Measurements from ENCODE around the gene KRTAP4-5. TPM values are rescaled to one million over a fixed set of nuclear protein-coding genes. Genes with fewer than 3 reads are reported as not detected.
"Not testable (repeated sequence)": the region's sequence is repeated elsewhere in the genome, so short reads cannot be mapped to it uniquely, and the experiment has no call there.

KRTAP4-5 gene
- polyA plus RNA-seq (2012; ENCODE audit: missing spikeins) = not detected

- DNase-seq (ENCODE audit: insufficient read length) (no peak), FAIRE-seq (no peak)
- TF ChIP-seq POLR2AphosphoS5 (IDR thresholded peaks at IDR 0.05; ENCODE audit: low read depth, low read length) = no peak
These were observed at the start of gene KRTAP4-5 for GRCh38 chr17:41149652-41149985. TSS of gene KRTAP4-5 (minus strand) at chr17:41149825. CDS start at chr17:41149767, 58 bp downstream.

- DNase-seq (ENCODE audit: insufficient read length) = no peak
- no peak for TF ChIP-seq POLR2A (IDR thresholded peaks at IDR 0.05; ENCODE audit: low read depth, low read length)
- no peak for TF ChIP-seq TAF1 (IDR thresholded peaks at IDR 0.05; ENCODE audit: borderline replicate concordance, low read depth, low read length)
- TF ChIP-seq POLR2AphosphoS5 (IDR thresholded peaks at IDR 0.05; ENCODE audit: low read depth, low read length) = no peak
- FAIRE-seq = no peak
These were observed 46.4 kb upstream of the KRTAP4-5 start for GRCh38 chr17:41196068-41196467.

- TF ChIP-seq TAF1 (IDR thresholded peaks at IDR 0.05; ENCODE audit: borderline replicate concordance, low read depth, low read length) (no peak), POLR2AphosphoS5 (IDR thresholded peaks at IDR 0.05; ENCODE audit: low read depth, low read length) (no peak), POLR2A (IDR thresholded peaks at IDR 0.05; ENCODE audit: low read depth, low read length) (no peak)
- DNase-seq (ENCODE audit: insufficient read length) = no peak
- FAIRE-seq = no peak
These were observed 40.7 kb upstream of the KRTAP4-5 start for GRCh38 chr17:41190328-41190727.

DNA sequence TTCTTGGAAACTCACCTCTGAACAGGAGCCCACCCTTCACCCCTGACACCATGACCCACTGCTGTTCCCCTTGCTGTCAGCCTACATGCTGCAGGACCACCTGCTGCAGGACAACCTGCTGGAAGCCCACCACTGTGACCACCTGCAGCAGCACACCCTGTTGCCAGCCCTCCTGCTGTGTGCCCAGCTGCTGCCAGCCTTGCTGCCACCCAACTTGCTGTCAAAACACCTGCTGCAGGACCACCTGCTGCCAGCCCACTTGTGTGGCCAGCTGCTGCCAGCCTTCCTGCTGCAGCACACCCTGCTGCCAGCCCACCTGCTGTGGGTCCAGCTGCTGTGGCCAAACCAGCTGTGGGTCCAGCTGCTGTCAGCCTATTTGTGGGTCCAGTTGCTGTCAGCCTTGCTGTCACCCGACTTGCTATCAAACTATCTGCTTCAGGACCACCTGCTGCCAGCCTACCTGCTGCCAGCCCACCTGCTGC is 40.3 kb upstream of the KRTAP4-5 start, which contains the start of gene KRTAP9-1:
TSS of gene KRTAP9-1 (plus strand) at position 51 of the 482 bp plus-strand sequence. CDS start at position 51, 0 bp downstream.
- FAIRE-seq; DNase-seq (ENCODE audit: insufficient read length): not testable (repeated sequence)

DNA sequence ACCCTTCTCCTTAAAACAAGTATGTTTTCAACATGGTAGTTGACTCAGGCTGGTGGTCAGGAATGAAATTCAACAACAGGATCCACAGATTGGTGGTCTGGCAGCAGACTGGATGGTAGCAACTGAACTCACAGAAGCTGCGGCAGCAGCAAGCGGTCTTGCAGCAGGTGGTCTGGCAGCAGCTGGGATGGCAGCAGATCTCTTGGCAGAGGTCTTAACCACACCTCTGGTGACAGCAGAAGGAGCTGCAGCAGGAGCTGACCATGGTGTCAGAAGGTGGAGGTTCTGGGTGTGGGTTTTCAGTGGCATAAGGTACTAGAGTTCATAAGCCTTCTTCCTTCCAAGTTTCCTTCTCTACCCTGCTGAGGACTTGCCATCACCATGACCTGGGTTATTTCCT is 37.2 kb upstream of the KRTAP4-5 start:
- TF ChIP-seq POLR2AphosphoS5 (IDR thresholded peaks at IDR 0.05; ENCODE audit: low read depth, low read length) = no peak
- no peak for TF ChIP-seq POLR2A (IDR thresholded peaks at IDR 0.05; ENCODE audit: low read depth, low read length)
- TF ChIP-seq TAF1 (IDR thresholded peaks at IDR 0.05; ENCODE audit: borderline replicate concordance, low read depth, low read length) = no peak
- DNase-seq (ENCODE audit: insufficient read length) = no peak
- no peak for FAIRE-seq

DNA sequence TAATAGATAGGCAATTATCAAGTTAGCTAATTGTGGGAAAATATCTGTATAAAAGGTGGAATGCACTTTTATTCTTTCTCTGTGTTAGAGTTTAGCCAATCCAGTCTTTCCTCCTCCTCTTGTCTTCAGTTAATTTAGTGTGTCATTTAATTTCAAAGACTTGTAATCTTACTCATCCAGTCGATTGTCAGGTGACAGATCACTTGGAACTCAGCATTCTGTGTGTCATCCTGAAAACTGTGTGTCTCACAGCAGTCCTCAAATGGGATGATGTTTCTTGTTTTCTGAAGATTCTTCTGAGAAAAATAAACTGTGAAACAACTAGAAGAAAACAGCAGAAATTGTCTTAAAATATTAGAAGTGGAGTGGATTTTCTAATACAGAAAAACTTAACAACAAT is 35.4 kb upstream of the KRTAP4-5 start:
- DNase-seq (ENCODE audit: insufficient read length) (no peak), FAIRE-seq (no peak)
- TF ChIP-seq TAF1 (IDR thresholded peaks at IDR 0.05; ENCODE audit: borderline replicate concordance, low read depth, low read length) = no peak
- no peak for TF ChIP-seq POLR2AphosphoS5 (IDR thresholded peaks at IDR 0.05; ENCODE audit: low read depth, low read length)

- FAIRE-seq = no peak
- TF ChIP-seq TAF1 (IDR thresholded peaks at IDR 0.05; ENCODE audit: borderline replicate concordance, low read depth, low read length) = no peak
- TF ChIP-seq POLR2A (IDR thresholded peaks at IDR 0.05; ENCODE audit: low read depth, low read length) = no peak
- no peak for TF ChIP-seq POLR2AphosphoS5 (IDR thresholded peaks at IDR 0.05; ENCODE audit: low read depth, low read length)
- DNase-seq (ENCODE audit: insufficient read length) = no peak
These were observed 34.9 kb upstream of the KRTAP4-5 start, which contains the start of gene KRTAP4-1 for GRCh38 chr17:41184480-41184961. TSS of gene KRTAP4-1 (minus strand) at chr17:41184911. CDS start at chr17:41184854, 57 bp downstream.

- DNase-seq (ENCODE audit: insufficient read length) (no peak), FAIRE-seq (no peak)
- TF ChIP-seq TAF1 (IDR thresholded peaks at IDR 0.05; ENCODE audit: borderline replicate concordance, low read depth, low read length) (no peak), POLR2A (IDR thresholded peaks at IDR 0.05; ENCODE audit: low read depth, low read length) (no peak), POLR2AphosphoS5 (IDR thresholded peaks at IDR 0.05; ENCODE audit: low read depth, low read length) (no peak)
These were observed 29.4 kb upstream of the KRTAP4-5 start for GRCh38 chr17:41178843-41179616.

DNA sequence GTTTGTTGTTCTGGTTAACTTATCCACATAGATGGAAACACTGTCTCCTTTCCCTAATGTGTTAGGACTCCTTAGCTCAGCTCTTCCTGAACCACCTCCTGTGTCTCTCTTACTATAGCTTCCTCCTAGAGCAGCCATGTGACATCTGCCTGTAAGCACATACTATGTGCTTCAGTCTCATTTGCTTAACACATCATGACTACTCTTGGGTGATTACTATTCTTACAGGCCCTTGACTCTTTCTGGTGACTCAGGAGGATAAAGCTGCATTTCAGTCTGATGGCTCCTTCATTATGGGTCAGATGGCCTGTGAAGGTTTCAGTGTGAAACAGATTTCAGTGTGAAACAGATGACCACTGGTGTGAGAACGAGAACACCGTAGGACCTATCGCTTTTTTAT is 28.7 kb upstream of the KRTAP4-5 start:
- TF ChIP-seq POLR2A (IDR thresholded peaks at IDR 0.05; ENCODE audit: low read depth, low read length) (no peak), POLR2AphosphoS5 (IDR thresholded peaks at IDR 0.05; ENCODE audit: low read depth, low read length) (no peak), TAF1 (IDR thresholded peaks at IDR 0.05; ENCODE audit: borderline replicate concordance, low read depth, low read length) (no peak)
- FAIRE-seq = no peak
- DNase-seq (ENCODE audit: insufficient read length) = no peak

GRCh38 chr17:41177727-41178271 is 28.2 kb upstream of the KRTAP4-5 start, which contains the start of gene KRTAP4-2:
TSS of gene KRTAP4-2 (minus strand) at chr17:41178221. CDS start at chr17:41178164, 57 bp downstream.
- no peak for DNase-seq (ENCODE audit: insufficient read length)
- FAIRE-seq = no peak

GRCh38 chr17:41176744-41177387 is 27.2 kb upstream of the KRTAP4-5 start:
- DNase-seq (ENCODE audit: insufficient read length) = no peak
- no peak for FAIRE-seq
- TF ChIP-seq TAF1 (IDR thresholded peaks at IDR 0.05; ENCODE audit: borderline replicate concordance, low read depth, low read length) = no peak
- TF ChIP-seq POLR2A (IDR thresholded peaks at IDR 0.05; ENCODE audit: low read depth, low read length) = no peak
- TF ChIP-seq POLR2AphosphoS5 (IDR thresholded peaks at IDR 0.05; ENCODE audit: low read depth, low read length) = no peak

More at GRCh38 chr17:41177727-41178271, 28.2 kb upstream of the KRTAP4-5 start, which contains the start of gene KRTAP4-2:
- TF ChIP-seq TAF1 (IDR thresholded peaks at IDR 0.05; ENCODE audit: borderline replicate concordance, low read depth, low read length) (no peak), POLR2A (IDR thresholded peaks at IDR 0.05; ENCODE audit: low read depth, low read length) (no peak), POLR2AphosphoS5 (IDR thresholded peaks at IDR 0.05; ENCODE audit: low read depth, low read length) (no peak)
